Measurements from ENCODE around the gene GRWD1. TPM values are rescaled to one million over a fixed set of nuclear protein-coding genes. Genes with fewer than 3 reads are reported as not detected.

The GRWD1 gene
- total and polyA plus RNA-seq, 2 of the 4 experiments (the other 2 are of a cell fraction): 22.0 to 22.5 TPM

GRCh38 chr19:48473161-48473966 lies 27.6 kb downstream of the GRWD1 start:
- in situ Hi-C loops (cut with MboI; ENCODE audit: low sequenced_read_pairs) (no loop called here), intact Hi-C loops (cut with micrococcal nuclease) (no loop called here), dilution Hi-C loops (cut with HindIII; ENCODE audit: low sequenced_read_pairs, unreplicated experiment) (no loop called here)
- H3K27ac ChIP-seq (ENCODE audit: insufficient read depth, low read length): no peak overlapping the region
- no peak overlapping the region for H4K8ac ChIP-seq (ENCODE audit: low read depth in 2 of 2, low read length in 2 of 2)
- no peak overlapping the region for H3K4me2 ChIP-seq (ENCODE audit: low read depth, low read length)
- H2AK5ac ChIP-seq (ENCODE audit: low read depth, low read length): no peak overlapping the region
- H3K9ac ChIP-seq (ENCODE audit: low read depth, low read length): no peak overlapping the region
- H2BK120ac ChIP-seq (ENCODE audit: low read depth, low read length): no peak overlapping the region
- no peak overlapping the region for H4K91ac ChIP-seq (ENCODE audit: insufficient read depth, low read depth, low read length)
- no peak overlapping the region for H3K4me3 ChIP-seq (ENCODE audit: insufficient read depth, low read depth, low read length)
- H3K27me3 ChIP-seq (ENCODE audit: control insufficient read depth, insufficient read depth, low read length): no peaks in the 10 kb centered on the region
- ATAC-seq (ENCODE audit: low read depth) (no peak), DNase-seq (no peak)
- H3K4ac ChIP-seq (ENCODE audit: low read depth, low read length): no peak overlapping the region
- no peak overlapping the region for H3K56ac ChIP-seq (ENCODE audit: extremely low read depth, insufficient read depth, low read length)
- ChIA-PET POLR2A (ENCODE audit: unreplicated experiment) (interaction anchor here (0.5 kb wide), 1 partner anchor 10 kb away, joined by 4 read pairs; no protein-coding TSS in a partner anchor), CTCF (no interaction called here)
- H3K23ac ChIP-seq (ENCODE audit: low read depth, low read length): no peak overlapping the region
- H3K18ac ChIP-seq (ENCODE audit: low read depth, low read length): no peak overlapping the region
- H3K79me1 ChIP-seq (ENCODE audit: low read depth in 1 of 2, low read length in 2 of 2): peaks cover 27 to 65% of the 10 kb centered on the region in 2 experiments
- H2AFZ ChIP-seq (replicated peaks; ENCODE audit: low read length, poor library complexity): no peak overlapping the region
- H4K20me1 ChIP-seq (ENCODE audit: insufficient read depth, low read length): peaks cover 50% of the 10 kb centered on the region
- 100% methylated on average over 4 of the region's 14 CpGs; no CpG with 5 or more reads in 1 of the 2 experiments for WGBS, 2 experiments (ENCODE audit: extremely low coverage in 2 of 2, insufficient read length in 1 of 2)
- H2AK9ac ChIP-seq (replicated peaks; ENCODE audit: low read depth, low read length, poor library complexity): no peak overlapping the region
- TF ChIP-seq USF2 (IDR thresholded peaks at IDR 0.05; ENCODE audit: low read depth, low read length): peak; percentile 26; the same call in 1 of the 2 replicates
- TF ChIP-seq MAZ (IDR thresholded peaks at IDR 0.05; ENCODE audit: borderline replicate concordance, low read depth, low read length): no peak
- TF ChIP-seq BHLHE40 (IDR thresholded peaks at IDR 0.05; ENCODE audit: low read depth, low read length): no peak
- TF ChIP-seq, protein P1, sequence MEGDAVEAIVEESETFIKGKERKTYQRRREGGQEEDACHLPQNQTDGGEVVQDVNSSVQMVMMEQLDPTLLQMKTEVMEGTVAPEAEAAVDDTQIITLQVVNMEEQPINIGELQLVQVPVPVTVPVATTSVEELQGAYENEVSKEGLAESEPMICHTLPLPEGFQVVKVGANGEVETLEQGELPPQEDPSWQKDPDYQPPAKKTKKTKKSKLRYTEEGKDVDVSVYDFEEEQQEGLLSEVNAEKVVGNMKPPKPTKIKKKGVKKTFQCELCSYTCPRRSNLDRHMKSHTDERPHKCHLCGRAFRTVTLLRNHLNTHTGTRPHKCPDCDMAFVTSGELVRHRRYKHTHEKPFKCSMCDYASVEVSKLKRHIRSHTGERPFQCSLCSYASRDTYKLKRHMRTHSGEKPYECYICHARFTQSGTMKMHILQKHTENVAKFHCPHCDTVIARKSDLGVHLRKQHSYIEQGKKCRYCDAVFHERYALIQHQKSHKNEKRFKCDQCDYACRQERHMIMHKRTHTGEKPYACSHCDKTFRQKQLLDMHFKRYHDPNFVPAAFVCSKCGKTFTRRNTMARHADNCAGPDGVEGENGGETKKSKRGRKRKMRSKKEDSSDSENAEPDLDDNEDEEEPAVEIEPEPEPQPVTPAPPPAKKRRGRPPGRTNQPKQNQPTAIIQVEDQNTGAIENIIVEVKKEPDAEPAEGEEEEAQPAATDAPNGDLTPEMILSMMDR (conservative IDR thresholded peaks at IDR 0.05; ENCODE audit: low read depth, low read length): no peak
- H4K5ac ChIP-seq (ENCODE audit: low read depth, low read length): no peak overlapping the region
- H3K9me3 ChIP-seq (ENCODE audit: control insufficient read depth, insufficient read depth, low read length): no peaks in the 10 kb centered on the region
- H3K4me1 ChIP-seq (ENCODE audit: control insufficient read depth, insufficient read depth, low read length): no peaks in the 10 kb centered on the region
- H2BK15ac ChIP-seq (ENCODE audit: low read depth, low read length): no peak overlapping the region
- no peak overlapping the region for H2BK20ac ChIP-seq (ENCODE audit: low read depth, low read length)
- peaks cover 8% of the 10 kb centered on the region; the same call in 1 of the 2 replicates for H3K9me1 ChIP-seq (ENCODE audit: insufficient read depth, low read length)
- H2BK5ac ChIP-seq (ENCODE audit: low read depth, low read length, poor library complexity, severe bottlenecking): no peak overlapping the region
- no peak overlapping the region for H3K14ac ChIP-seq (replicated peaks; ENCODE audit: low read depth, low read length)
- BruUV-seq (replicated peaks): no TSS peak
- H3K36me3 ChIP-seq (ENCODE audit: control insufficient read depth, insufficient read depth, low read length): peaks cover 75% of the 10 kb centered on the region
